ENCODE measurements around the gene FRMPD3.

DNA sequence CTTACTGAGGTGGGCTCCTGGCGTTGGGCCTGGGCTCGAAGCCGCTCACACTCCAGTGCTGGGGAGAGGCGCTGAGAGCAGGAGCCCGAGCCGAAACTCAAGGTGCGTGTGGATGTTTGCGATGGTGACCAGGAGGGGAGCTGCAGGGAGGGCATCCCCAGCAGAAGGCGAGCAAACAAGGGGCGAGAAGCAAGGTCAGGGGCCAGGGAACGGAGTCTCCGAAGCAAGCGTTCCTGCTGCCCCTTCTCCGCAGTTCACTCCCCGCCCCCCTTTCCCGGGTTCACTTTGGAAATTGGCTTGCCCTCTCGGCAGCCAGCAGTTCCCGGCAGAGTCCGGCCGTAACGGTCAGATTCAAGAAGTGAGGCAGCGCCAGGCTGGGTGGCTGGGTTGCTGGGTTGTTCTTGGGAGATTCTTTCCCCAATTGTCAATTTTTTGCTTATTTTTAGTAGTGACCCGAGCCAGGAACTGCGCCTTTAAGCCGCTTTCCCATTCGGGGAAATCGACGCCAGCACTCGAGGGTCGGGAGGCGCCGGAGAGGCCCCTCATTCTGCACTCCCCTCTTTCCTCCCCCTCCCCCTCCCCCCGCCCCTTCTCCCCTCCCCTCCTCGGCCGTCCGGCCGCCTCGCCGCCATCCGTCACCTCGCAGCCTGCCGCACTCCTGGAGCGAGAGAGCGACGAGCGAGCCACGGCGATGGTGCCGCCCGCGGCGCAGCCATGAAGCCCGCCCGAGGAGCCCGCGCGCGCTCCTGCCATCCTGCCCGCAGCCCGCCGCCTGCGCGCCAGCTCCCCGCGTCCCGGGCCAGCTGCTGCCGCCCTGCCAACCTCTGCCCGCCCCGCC is at the start of gene FRMPD3:
- TF ChIP-seq, protein P1, sequence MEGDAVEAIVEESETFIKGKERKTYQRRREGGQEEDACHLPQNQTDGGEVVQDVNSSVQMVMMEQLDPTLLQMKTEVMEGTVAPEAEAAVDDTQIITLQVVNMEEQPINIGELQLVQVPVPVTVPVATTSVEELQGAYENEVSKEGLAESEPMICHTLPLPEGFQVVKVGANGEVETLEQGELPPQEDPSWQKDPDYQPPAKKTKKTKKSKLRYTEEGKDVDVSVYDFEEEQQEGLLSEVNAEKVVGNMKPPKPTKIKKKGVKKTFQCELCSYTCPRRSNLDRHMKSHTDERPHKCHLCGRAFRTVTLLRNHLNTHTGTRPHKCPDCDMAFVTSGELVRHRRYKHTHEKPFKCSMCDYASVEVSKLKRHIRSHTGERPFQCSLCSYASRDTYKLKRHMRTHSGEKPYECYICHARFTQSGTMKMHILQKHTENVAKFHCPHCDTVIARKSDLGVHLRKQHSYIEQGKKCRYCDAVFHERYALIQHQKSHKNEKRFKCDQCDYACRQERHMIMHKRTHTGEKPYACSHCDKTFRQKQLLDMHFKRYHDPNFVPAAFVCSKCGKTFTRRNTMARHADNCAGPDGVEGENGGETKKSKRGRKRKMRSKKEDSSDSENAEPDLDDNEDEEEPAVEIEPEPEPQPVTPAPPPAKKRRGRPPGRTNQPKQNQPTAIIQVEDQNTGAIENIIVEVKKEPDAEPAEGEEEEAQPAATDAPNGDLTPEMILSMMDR (IDR thresholded peaks at IDR 0.05), result no peak
- TF ChIP-seq POLR2A (IDR thresholded peaks at IDR 0.05), result no peak

Measured in heart left ventricle (tissue), 13 donors.